Naive B cell (primary cell): ENCODE measurements around the gene TLE6. TPM values are rescaled to one million over a fixed set of nuclear protein-coding genes. Genes with fewer than 3 reads are reported as not detected.
"Not testable (repeated sequence)": the region's sequence is repeated elsewhere in the genome, so short reads cannot be mapped to it uniquely, and the experiment has no call there.

Source experiments
- ATAC-seq, 2 donors: fragments of 150-1000 bp; cut with Tn5 transposase; 2 replicates each; pipeline ENCODE4 v1.10.0; 2021; ENCODE audit warnings: low read depth in 2 of 2, mild to moderate bottlenecking in 2 of 2, moderate library complexity in 2 of 2
- DNase-seq: peaks from one replicate; pipeline ENCODE4 v3.0.0; 2022
- H3K27ac Mint-ChIP-seq, 6 donors: one replicate each; pipeline ENCODE4 v1.8.0; 2020 to 2022; ENCODE audit warnings: mild to moderate bottlenecking in 6 of 6, mixed read lengths in 6 of 6, moderate library complexity in 5 of 6, inconsistent platforms in 2 of 6
- H3K27me3 Mint-ChIP-seq, 3 donors: one replicate each; pipeline ENCODE4 v1.8.0; 2021 to 2022; ENCODE audit warnings: mixed read lengths in 3 of 3, mild to moderate bottlenecking in 1 of 3
- H3K36me3 Mint-ChIP-seq, 2 donors: one replicate each; pipeline ENCODE4 v1.8.0; 2020 to 2022; ENCODE audit warnings: mixed read lengths in 2 of 2, inconsistent platforms in 1 of 2, mild to moderate bottlenecking in 1 of 2
- H3K4me1 Mint-ChIP-seq, 3 donors: one replicate each; pipeline ENCODE4 v1.8.0; 2020 to 2022; ENCODE audit warnings: mixed read lengths in 3 of 3, inconsistent platforms in 1 of 3, mild to moderate bottlenecking in 1 of 3, moderate library complexity in 1 of 3
- H3K4me3 Mint-ChIP-seq, 8 donors: one replicate each; pipeline ENCODE4 v1.8.0; 2020 to 2022; ENCODE audit warnings: mild to moderate bottlenecking in 8 of 8, mixed read lengths in 8 of 8, moderate library complexity in 8 of 8, inconsistent platforms in 2 of 8
- H3K9me3 Mint-ChIP-seq, 7 donors: one replicate each; pipeline ENCODE4 v1.8.0; 2020 to 2022; ENCODE audit warnings: mixed read lengths in 7 of 7, mild to moderate bottlenecking in 5 of 7, inconsistent platforms in 2 of 7, moderate library complexity in 1 of 7
- polyA plus RNA-seq, 6 donors: library from polyadenylated mRNA; unstranded; fragments of 300-500 nt; fragmentation: Illumina TruSeq; gene quantifications; one replicate each; pipeline ENCODE4 v1.2.3, GENCODE V29; 2021; ENCODE audit warnings: low read depth in 6 of 6

The TLE6 gene
- polyA plus RNA-seq, 6 donors from 2014 or later = 0.43 to 10.7 (median 1.8) TPM

DNA sequence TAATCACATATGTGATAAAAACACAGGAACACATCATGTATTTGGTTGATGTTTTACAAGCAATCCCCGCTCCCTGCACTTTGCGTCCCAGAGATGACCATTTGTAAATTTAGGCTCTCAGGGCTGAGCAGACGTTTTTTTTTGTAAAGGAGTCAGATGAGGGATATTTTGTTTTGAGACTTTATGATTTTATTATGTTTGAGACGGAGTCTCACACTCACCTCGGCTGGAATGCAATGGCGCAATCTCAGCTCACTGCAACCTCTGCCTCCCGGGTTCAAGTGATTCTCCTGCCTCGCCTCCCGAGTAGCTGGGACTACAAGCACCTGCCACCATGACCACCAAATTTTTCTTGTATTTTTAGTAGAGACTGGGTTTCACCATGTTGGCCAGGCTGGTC is 1.4 kb downstream of the TLE6 start:
- no peak for DNase-seq
- H3K27me3 Mint-ChIP-seq = peaks cover 0 to 17% (median 12%) of the 10 kb centered on the region in 3 donors
- no peak for ATAC-seq
- H3K4me1 Mint-ChIP-seq = peaks cover 24 to 46% (median 37%) of the 10 kb centered on the region in 3 donors
- H3K36me3 Mint-ChIP-seq = no peaks in the 10 kb centered on the region
- peak overlapping the region in 2 of 6 donors; percentile 49 to 71 for H3K27ac Mint-ChIP-seq
- H3K9me3 Mint-ChIP-seq = no peaks in the 10 kb centered on the region
- H3K4me3 Mint-ChIP-seq = peak overlapping the region in 2 of 8 donors; percentile 29 to 90

DNA sequence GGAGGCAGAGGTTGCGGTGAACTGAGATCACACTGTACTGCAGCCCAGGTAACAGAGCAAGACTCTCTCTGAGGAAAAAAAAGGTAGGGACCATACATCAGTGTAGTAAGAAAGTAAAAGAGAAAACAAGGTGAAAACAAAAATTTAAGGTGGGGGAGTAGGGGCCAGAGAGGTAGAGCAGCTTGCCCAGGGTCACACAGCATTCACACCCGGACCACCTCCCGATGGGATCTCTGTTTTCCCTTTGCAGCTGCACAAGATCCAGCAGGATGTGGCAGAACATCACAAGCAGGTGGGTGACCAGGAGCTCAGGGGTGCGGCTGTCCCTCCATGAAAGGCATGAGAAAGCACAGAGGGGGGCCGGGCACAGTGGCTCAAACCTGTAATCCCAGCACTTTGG is 4.5 kb downstream of the TLE6 start:
- Mint-ChIP-seq H3K9me3 (no peaks in the 10 kb centered on the region), H3K36me3 (no peaks in the 10 kb centered on the region), H3K27me3 (peaks cover 0 to 13% (median 12%) of the 10 kb centered on the region in 3 donors), H3K4me1 (peaks cover 12 to 38% (median 27%) of the 10 kb centered on the region in 3 donors), H3K27ac (peak overlapping the region in 1 of 6 donors; percentile 70), H3K4me3 (peak overlapping the region in 2 of 8 donors; percentile 12 to 52)
- DNase-seq (no peak), ATAC-seq (no peak)

DNA sequence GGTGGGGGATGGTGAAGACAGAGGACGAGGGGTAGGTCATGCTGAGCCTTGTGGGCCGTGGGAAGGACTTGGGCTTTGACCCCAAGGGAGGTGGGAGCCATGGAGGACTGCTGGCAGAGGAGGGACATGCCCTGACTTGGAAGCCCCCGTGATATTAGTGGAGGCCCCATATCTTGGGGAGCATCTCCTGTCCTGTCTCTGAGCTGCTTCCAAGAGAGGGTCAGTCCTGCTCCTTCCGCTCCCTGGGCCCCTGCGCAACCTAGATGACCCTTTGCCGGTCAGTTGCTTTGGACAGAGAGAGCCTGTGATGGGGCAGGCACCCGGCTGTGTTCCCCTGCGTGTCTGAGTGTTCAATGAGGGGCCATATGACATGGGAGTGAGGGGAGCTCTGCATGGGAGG is 5.2 kb downstream of the TLE6 start:
- H3K36me3 Mint-ChIP-seq = no peaks in the 10 kb centered on the region
- ATAC-seq (peak in 1 of 2 donors; percentile 17), DNase-seq (no peak)
- peaks cover 9 to 37% (median 25%) of the 10 kb centered on the region in 3 donors for H3K4me1 Mint-ChIP-seq
- no peak overlapping the region for H3K27ac Mint-ChIP-seq
- H3K27me3 Mint-ChIP-seq = peaks cover 0 to 13% (median 12%) of the 10 kb centered on the region in 3 donors
- H3K4me3 Mint-ChIP-seq = peak overlapping the region in 1 of 8 donors; percentile 67
- no peaks in the 10 kb centered on the region for H3K9me3 Mint-ChIP-seq

DNA sequence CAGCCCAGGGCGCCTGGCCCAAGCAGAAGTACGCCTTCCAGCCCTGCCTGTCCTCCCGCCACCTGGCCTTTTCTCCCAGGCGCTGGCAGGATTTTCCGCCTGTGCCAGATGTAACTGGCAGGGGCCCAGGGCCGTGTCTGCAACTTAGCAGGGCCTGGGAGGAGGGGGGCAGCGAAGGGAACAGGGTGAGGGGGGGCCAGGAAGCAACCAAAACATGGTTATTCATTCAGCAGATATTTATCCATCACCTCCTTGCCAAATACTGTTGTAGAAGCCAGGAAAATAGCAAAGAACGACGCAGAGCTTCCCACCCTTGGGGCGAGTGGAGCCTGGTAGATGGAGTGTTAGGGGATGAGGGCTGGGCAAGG is 5.6 kb downstream of the TLE6 start:
- H3K4me3 Mint-ChIP-seq = peak overlapping the region in 4 of 8 donors; percentile 41 to 77 (median 62)
- DNase-seq (no peak), ATAC-seq (peak in 1 of 2 donors; percentile 47)
- H3K36me3 Mint-ChIP-seq = no peaks in the 10 kb centered on the region
- peak overlapping the region in 2 of 6 donors; percentile 78 to 90 for H3K27ac Mint-ChIP-seq
- H3K4me1 Mint-ChIP-seq = peaks cover 9 to 37% (median 21%) of the 10 kb centered on the region in 3 donors
- H3K27me3 Mint-ChIP-seq = peaks cover 0 to 13% (median 12%) of the 10 kb centered on the region in 3 donors
- no peaks in the 10 kb centered on the region for H3K9me3 Mint-ChIP-seq

DNA sequence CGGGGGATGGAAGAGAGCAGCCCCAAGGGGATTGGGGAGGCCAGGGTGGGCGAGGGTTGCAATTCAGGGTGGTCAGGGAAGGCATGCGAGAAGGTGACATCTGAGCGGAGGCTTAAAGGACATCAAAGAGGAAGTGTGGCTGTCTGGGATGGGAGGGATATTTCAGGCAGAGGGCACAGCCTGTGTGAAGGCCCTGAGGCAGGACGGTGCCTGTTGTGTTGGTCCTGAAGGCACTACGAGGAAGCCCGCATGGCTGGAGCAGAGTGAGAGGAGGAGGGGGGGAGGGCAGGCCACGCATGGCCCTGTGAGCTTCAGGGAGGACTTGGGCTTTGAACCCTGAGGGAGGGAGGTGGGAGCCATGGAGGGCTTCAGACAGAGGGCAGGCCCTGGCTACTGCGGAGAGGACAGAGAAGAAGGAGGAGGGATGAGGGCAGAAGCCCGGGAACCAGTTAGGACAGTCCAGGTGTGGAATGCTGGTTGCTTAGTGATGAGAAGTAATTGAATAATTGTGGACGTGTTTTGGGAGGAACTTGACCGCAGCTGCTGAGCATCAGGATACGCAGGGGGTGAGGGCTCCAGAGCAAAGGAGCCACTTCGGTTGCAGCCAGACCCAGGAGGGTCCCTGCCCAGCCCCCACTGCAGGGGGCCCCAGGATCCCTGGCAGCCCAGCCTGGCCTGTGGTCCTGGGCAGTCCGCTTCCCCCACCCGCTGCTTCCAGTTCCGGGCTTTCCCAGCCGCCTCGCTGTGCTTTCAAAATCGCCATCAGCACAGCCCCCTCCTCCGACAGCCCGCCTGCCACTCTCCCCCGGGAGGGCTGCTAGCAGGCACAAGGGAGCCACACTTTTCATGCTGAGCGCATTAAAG is 6.2 kb downstream of the TLE6 start:
- Mint-ChIP-seq H3K36me3 (no peaks in the 10 kb centered on the region), H3K9me3 (no peaks in the 10 kb centered on the region), H3K4me3 (peak overlapping the region in 7 of 8 donors; percentile 9 to 80 (median 63)), H3K27me3 (peaks cover 0 to 17% (median 12%) of the 10 kb centered on the region in 3 donors), H3K4me1 (peaks cover 9 to 37% (median 21%) of the 10 kb centered on the region in 3 donors), H3K27ac (peak overlapping the region in 3 of 6 donors; percentile 49 to 90 (median 78))
- DNase-seq = no peak
- ATAC-seq = peak; percentile 40 to 62

DNA sequence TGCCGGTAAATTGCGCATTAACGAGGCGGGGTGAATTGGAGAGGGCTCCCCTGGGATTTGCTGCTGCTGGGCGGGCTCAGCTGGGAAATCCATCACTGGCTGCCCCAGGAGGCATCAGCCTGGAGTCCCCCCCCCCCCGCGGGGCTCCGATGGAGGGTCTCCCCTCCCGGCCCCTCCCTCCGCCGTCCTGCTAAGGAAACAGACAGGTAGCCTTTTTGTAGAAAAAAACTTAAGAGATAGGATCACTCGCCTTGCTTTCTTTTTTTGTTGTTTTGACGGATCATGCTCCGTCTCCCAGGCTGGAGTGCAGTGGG is 6.8 kb downstream of the TLE6 start:
- no peaks in the 10 kb centered on the region for H3K36me3 Mint-ChIP-seq
- no peaks in the 10 kb centered on the region for H3K9me3 Mint-ChIP-seq
- H3K4me3 Mint-ChIP-seq = peak overlapping the region in 6 of 8 donors; percentile 9 to 87 (median 66)
- H3K4me1 Mint-ChIP-seq = peaks cover 9 to 37% (median 21%) of the 10 kb centered on the region in 3 donors
- ATAC-seq (no peak), DNase-seq (no peak)
- peaks cover 0 to 22% (median 12%) of the 10 kb centered on the region in 3 donors for H3K27me3 Mint-ChIP-seq
- H3K27ac Mint-ChIP-seq = no peak overlapping the region

DNA sequence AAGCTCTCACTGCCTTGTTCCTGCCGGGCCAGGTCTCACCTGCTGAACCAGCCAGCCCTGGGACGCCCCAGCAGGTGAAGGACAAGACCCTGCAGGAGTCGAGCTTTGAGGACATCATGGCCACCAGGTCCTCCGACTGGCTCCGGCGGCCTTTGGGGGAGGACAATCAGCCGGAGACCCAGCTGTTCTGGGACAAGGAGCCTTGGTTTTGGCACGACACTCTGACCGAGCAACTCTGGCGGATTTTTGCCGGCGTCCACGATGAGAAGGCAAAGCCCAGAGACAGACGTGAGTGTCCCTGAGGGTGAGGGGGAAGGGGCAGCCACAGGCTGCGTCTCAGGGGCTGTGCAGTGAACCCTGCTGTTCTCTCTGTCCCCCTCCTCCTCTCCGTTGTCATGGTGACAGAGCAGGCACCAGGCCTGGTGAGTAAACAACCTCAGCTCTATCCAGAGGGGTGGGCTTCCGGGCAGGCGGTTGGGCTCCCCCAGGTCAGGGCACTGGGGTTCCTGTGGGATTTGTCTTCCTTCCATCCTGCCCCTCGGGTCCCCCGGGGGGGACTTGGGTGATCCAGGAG is 9.7 kb downstream of the TLE6 start:
- Mint-ChIP-seq H3K4me3 (no peak overlapping the region), H3K27ac (no peak overlapping the region), H3K36me3 (no peaks in the 10 kb centered on the region), H3K4me1 (peaks cover 9 to 29% (median 16%) of the 10 kb centered on the region in 3 donors), H3K27me3 (peaks cover 0 to 22% (median 6%) of the 10 kb centered on the region in 3 donors), H3K9me3 (no peaks in the 10 kb centered on the region)
- DNase-seq (no peak), ATAC-seq (no peak)

DNA sequence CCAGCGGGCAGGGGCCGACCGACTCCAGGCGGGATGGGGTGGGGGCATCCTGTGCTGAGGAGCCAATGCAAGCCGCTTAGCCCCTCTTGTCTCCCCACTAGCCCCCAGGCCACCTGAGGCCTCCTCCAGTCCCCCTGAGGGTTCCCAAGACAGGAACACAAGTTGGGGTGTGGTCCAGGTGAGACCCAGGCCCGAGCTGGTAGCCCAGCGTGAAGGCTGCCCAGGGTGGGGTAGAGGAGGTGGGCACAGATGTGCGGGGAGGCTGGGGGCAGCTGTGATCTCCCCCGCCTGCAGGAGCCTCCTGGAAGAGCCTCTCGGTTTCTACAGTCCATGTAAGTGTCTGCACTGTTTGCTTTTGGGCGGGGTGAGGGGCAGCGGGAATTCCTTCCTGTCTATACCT is 10.4 kb downstream of the TLE6 start:
- H3K36me3 Mint-ChIP-seq = no peaks in the 10 kb centered on the region
- no peak overlapping the region for H3K27ac Mint-ChIP-seq
- ATAC-seq (no peak), DNase-seq (no peak)
- no peaks in the 10 kb centered on the region for H3K9me3 Mint-ChIP-seq
- H3K4me1 Mint-ChIP-seq = peaks cover 9 to 24% (median 16%) of the 10 kb centered on the region in 3 donors
- H3K4me3 Mint-ChIP-seq = no peak overlapping the region
- peaks cover 0 to 21% (median 6%) of the 10 kb centered on the region in 3 donors for H3K27me3 Mint-ChIP-seq

DNA sequence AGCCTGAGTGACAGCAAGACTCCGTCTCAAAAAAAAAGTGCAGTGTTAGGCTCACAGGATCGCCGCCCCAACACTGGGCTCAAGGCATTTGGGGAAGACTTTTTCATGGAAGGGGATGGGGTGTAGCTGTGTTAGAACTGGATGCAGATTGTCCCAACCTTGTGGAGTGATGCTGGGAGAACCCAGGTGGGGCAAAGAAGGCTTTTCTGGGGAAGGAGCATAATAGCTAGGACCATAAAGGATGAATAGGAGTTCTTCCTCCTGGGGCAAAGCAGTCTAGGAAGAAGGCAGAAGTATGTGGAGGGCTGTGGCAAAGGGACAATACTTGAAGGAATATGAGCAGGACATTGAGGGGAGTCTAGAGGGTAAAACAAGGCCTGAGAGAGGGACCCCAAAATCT is 11.2 kb downstream of the TLE6 start:
- peaks cover 2 to 16% (median 10%) of the 10 kb centered on the region in 3 donors for H3K4me1 Mint-ChIP-seq
- H3K27me3 Mint-ChIP-seq = peaks cover 0 to 13% (median under 1%) of the 10 kb centered on the region in 3 donors
- peak overlapping the region in 1 of 8 donors; percentile 15 for H3K4me3 Mint-ChIP-seq
- DNase-seq (no peak), ATAC-seq (no peak)
- no peaks in the 10 kb centered on the region for H3K9me3 Mint-ChIP-seq
- H3K36me3 Mint-ChIP-seq = no peaks in the 10 kb centered on the region
- H3K27ac Mint-ChIP-seq = no peak overlapping the region

DNA sequence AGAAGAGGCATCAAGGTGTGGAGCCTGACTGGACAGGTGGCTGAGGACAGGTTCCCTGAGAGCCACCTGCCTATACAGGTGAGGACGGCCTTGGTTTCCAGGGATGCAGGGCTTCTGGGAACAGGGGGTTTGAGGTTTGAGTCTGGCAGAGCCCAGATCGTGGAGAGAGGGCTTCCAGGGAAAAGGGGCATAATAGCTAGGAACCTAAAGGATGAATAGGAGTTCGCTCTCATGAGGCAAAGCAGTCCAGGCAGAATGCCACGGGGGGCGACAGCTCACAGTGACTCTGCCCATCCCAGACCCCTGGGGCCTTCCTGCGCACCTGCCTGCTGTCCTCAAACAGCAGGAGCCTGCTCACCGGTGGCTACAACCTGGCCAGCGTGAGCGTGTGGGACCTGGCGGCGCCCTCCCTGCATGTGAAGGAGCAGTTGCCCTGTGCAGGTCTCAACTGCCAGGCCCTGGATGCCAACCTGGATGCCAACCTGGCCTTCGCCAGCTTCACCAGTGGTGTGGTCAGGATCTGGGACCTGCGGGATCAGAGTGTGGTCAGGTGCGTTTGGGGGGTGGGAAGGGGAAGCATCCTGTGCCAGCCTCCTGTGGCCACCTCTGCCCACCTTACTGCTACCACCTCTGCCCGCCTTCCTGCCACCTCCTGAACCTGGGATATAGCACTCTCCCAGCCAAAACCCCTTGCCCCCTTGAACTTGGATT is 12.0 kb downstream of the TLE6 start:
- Mint-ChIP-seq H3K27ac (no peak overlapping the region), H3K27me3 (peaks cover 0 to 9% (median 0%) of the 10 kb centered on the region in 3 donors), H3K4me3 (no peak overlapping the region), H3K9me3 (no peaks in the 10 kb centered on the region), H3K36me3 (no peaks in the 10 kb centered on the region), H3K4me1 (peaks cover 0 to 8% (median 7%) of the 10 kb centered on the region in 3 donors)
- no peak for DNase-seq
- ATAC-seq = no peak

DNA sequence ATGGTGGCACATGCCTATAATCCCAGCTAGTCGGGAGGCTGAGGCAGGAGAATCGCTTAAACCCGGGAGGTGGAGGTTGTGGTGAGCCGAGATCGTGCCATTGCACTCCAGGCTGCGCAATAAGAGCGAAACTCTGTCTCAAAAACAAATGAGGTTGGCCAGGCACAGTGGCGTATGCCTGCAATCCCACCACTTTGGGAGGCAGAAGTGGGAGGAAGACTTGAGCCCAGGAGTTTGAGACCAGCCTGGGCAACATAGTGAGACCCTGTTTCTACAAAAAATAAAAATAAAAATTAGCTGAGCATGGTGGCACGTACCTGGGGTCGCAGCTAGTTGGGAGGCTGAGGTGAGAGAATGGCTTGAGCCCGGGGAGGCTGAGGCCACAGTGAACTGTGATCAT is 15.0 kb downstream of the TLE6 start:
- H3K27me3 Mint-ChIP-seq, ATAC-seq, H3K27ac Mint-ChIP-seq, H3K9me3 Mint-ChIP-seq, H3K4me1 Mint-ChIP-seq, DNase-seq, H3K36me3 Mint-ChIP-seq, H3K4me3 Mint-ChIP-seq: not testable (repeated sequence)

DNA sequence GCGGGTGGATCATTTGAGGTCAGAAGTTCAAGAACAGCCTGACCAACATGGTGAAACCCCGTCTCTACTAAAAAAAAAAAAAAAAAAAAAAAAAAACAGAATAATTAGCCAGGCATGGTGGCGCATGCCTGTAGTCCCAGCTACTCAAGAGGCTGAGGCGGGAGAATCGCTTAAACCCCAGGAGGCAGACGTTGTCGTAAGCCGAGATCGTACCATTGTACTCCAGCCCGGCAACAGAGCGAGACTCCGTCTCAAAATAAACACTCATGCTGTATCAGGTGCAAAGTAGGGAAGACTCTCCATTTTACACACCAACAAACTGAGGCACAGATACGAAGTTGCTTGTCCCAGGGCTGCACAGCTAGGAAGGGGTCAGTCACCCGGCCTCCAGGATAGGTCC is 15.6 kb downstream of the TLE6 start:
- H3K36me3 Mint-ChIP-seq = no peaks in the 10 kb centered on the region
- H3K27me3 Mint-ChIP-seq = peaks cover 0 to 9% (median 0%) of the 10 kb centered on the region in 3 donors
- no peak for ATAC-seq
- no peaks in the 10 kb centered on the region for H3K9me3 Mint-ChIP-seq
- DNase-seq = no peak
- peak overlapping the region in 1 of 6 donors; percentile 66 for H3K27ac Mint-ChIP-seq
- H3K4me3 Mint-ChIP-seq = no peak overlapping the region
- no peaks in the 10 kb centered on the region for H3K4me1 Mint-ChIP-seq

DNA sequence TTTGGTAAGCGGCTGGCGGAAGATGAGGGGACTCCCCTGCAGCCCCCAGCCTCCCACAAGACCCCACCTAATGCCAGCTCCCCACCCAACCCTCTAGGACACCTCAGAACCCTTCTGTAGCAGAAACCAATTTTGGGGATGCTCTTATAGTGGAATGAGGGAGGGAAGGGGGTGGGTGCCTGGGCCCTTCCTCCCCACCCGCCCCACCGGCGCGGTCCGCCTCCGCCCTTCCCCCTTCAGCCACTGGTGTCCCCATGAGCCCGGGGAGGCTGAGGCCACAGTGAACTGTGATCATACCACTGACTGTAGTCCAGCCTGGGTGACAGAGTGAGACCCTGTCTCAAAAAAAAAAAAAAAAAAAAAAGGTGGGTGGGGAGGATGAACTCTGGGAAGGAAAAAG is 16.2 kb downstream of the TLE6 start:
- no peak for DNase-seq
- Mint-ChIP-seq H3K27me3 (peaks cover 0 to 5% (median 0%) of the 10 kb centered on the region in 3 donors), H3K27ac (no peak overlapping the region), H3K9me3 (peaks cover 0 to 1% (median 0%) of the 10 kb centered on the region in 7 donors), H3K4me3 (no peak overlapping the region), H3K4me1 (no peaks in the 10 kb centered on the region), H3K36me3 (no peaks in the 10 kb centered on the region)
- no peak for ATAC-seq
